Activated CD8-positive, alpha-beta memory T cell treated with anti-CD3 and anti-CD28 coated beads, Interleukin-2, amount 10 ng/mL, durations not matched to agents 7 days and 5 days (primary cell): ENCODE measurements around the gene CRKL. TPM values are rescaled to one million over a fixed set of nuclear protein-coding genes. Genes with fewer than 3 reads are reported as not detected.
"Not testable (repeated sequence)": the region's sequence is repeated elsewhere in the genome, so short reads cannot be mapped to it uniquely, and the experiment has no call there.

ENCODE experiments used
- ATAC-seq: fragments of 150-1000 bp; cut with Tn5 transposase; one replicate; pipeline ENCODE4 v1.10.0; 2021; ENCODE audit warnings: moderate library complexity
- CTCF ChIA-PET: fragments of 350-600 bp; sonication (Branson Sonifier 250); formaldehyde crosslinking; loops from one replicate; lab custom pipeline; 2021; ENCODE audit warnings: antibody characterized with exemption; lab: Charles Lee
- DNase-seq: peaks from one replicate; pipeline ENCODE4 v3.0.0-alpha.2; 2020
- H3K27ac Mint-ChIP-seq: one replicate; pipeline ENCODE4 v1.8.0; 2021; ENCODE audit warnings: mild to moderate bottlenecking, mixed read lengths
- H3K27me3 Mint-ChIP-seq: one replicate; pipeline ENCODE4 v1.8.0; 2021; ENCODE audit warnings: mixed read lengths
- H3K36me3 Mint-ChIP-seq: one replicate; pipeline ENCODE4 v1.8.0; 2021; ENCODE audit warnings: mild to moderate bottlenecking, mixed read lengths
- H3K4me1 Mint-ChIP-seq: one replicate; pipeline ENCODE4 v1.8.0; 2021; ENCODE audit warnings: mixed read lengths
- H3K4me3 Mint-ChIP-seq: one replicate; pipeline ENCODE4 v1.8.0; 2021; ENCODE audit warnings: mild to moderate bottlenecking, moderate library complexity, mixed read lengths
- H3K9me3 Mint-ChIP-seq: one replicate; pipeline ENCODE4 v1.8.0; 2022; ENCODE audit warnings: low read depth, mixed read lengths
- total RNA-seq, 2 experiments: library from RNA; stranded (reverse); gene quantifications; one replicate each; pipeline ENCODE4 v1.2.3, GENCODE V29; 2021

Gene CRKL
- total RNA-seq, 2 experiments from 2014 or later = 89.5 to 90.8 TPM

- H3K4me3 Mint-ChIP-seq, ATAC-seq, DNase-seq, H3K27ac Mint-ChIP-seq, H3K27me3 Mint-ChIP-seq, H3K9me3 Mint-ChIP-seq: not testable (repeated sequence)
- Mint-ChIP-seq H3K4me1 (peaks cover 43% of the 10 kb centered on the region), H3K36me3 (peaks cover 43% of the 10 kb centered on the region)
- CTCF ChIA-PET = interaction anchor here (1.7 kb wide), 1 partner anchor 25 kb away, joined by 6 read pairs; the partner anchor contains the start of gene CRKL
Measured at GRCh38 chr22:20942203-20942902, 25.1 kb downstream of the CRKL start.

DNA sequence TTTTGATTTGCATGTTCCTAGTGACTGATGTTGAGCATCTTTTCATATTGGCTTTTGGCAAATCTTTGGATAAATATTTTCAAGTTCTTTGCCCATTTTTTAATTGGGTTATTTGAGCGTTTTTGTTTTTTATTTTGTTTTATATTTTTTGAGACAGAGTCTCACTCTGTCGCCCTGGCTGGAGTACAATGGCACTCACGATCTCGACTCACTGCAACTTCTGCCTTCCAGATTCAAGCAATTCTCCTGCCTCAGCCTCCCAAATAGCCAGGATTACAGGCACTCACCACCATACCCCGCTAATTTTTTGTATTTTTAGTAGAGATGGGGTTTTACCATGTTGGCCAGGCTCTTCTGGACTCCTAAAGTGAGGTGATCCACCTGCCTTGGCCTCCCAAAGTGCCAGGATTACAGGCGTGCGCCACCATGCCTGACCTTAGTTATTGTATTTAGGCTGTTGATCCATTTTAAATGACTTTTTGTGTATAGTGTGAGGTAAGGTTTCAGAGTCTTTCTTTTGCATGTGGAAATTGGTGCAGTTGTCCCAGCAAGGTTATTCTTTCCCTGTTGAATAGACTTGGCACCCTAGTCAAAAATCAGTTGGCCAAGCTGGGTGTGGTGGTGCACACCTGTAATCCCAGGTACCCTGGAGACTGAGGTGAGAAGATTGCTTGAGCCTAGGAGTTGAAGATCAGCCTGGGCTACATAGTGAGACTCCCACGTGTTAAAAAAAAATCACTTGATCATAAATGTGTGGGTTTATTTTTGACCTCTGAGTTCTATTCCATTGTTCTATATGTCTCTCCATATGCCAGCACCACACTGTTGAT, 26.1 kb downstream of the CRKL start:
- H3K4me3 Mint-ChIP-seq = no peak overlapping the region
- ATAC-seq (no peak), DNase-seq (no peak)
- H3K4me1 Mint-ChIP-seq = peaks cover 40% of the 10 kb centered on the region
- no peaks in the 10 kb centered on the region for H3K9me3 Mint-ChIP-seq
- CTCF ChIA-PET = no interaction called here
- no peak overlapping the region for H3K27ac Mint-ChIP-seq
- no peaks in the 10 kb centered on the region for H3K27me3 Mint-ChIP-seq
- H3K36me3 Mint-ChIP-seq = peaks cover 38% of the 10 kb centered on the region

GRCh38 chr22:20944042-20944441, 26.8 kb downstream of the CRKL start:
- Mint-ChIP-seq H3K27ac (no peak overlapping the region), H3K36me3 (peaks cover 35% of the 10 kb centered on the region), H3K9me3 (no peaks in the 10 kb centered on the region), H3K4me3 (no peak overlapping the region), H3K27me3 (no peaks in the 10 kb centered on the region), H3K4me1 (peaks cover 38% of the 10 kb centered on the region)
- ATAC-seq (no peak), DNase-seq (no peak)
- CTCF ChIA-PET = no interaction called here

DNA sequence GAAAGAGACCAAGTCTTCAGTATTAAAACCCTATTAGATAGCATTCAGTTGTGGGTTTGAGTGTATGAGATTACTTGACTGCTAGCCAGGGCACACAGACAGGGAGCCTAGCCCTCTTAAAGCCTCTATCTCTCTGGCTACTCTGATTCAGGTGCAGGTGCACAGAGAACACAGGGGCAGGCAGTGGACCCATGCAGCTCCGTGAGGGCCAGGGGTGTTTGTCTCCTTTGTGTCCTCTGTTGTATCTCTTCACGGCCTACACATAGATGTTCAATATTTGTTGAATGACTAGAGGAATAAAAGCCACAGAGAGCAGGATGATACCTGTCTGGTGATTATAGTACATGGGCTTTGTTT, 28.3 kb downstream of the CRKL start:
- Mint-ChIP-seq H3K27me3 (no peaks in the 10 kb centered on the region), H3K4me3 (no peak overlapping the region), H3K36me3 (peaks cover 41% of the 10 kb centered on the region), H3K27ac (no peak overlapping the region), H3K9me3 (no peaks in the 10 kb centered on the region), H3K4me1 (peaks cover 40% of the 10 kb centered on the region)
- ATAC-seq = no peak
- no peak for DNase-seq
- CTCF ChIA-PET = no interaction called here

DNA sequence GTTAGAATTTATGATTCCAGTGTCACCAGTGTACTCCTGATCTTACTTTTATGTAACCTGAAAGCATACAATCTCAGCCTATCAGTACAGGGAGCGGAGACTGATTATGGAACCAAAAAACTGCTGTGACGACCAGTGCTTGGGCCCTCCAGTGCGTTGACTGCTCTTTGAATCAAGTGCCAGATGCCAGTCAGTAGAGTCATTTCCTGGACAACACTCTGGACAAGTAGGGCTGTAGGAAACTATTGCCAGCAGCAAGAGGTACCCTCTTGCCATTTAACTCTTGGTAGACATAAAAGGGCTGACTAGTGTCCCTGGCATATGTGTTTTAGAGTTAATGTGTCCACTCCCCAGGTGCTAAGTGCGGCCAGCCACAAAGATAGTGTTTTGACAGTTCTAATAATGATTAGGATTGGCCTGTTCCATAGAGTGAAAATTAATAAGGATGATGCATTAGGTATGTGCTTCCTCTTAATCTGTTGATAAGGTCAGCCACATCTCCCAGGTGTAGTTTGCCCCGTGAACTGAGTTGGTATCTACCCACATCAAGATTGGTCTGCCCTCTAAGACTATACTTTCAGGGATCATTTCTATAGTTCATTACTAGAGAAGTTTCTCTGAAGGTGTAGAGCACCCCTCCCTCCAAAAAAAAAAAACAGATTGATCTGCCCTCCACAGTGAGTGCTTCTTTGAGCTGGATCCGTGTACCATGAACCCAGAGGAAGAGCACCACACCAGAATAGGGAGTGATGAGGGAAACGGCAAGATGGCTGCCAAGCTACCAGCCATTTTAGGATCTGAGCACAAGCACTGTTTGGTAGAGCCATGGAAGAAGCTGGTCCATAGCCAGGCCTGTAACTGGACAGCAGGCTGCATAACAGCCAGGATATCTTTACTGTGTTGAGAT, 29.1 kb downstream of the CRKL start:
- Mint-ChIP-seq H3K4me3 (no peak overlapping the region), H3K27me3 (no peaks in the 10 kb centered on the region), H3K27ac (no peak overlapping the region), H3K9me3 (no peaks in the 10 kb centered on the region), H3K36me3 (peaks cover 42% of the 10 kb centered on the region), H3K4me1 (peaks cover 34% of the 10 kb centered on the region)
- CTCF ChIA-PET = interaction anchor here (1.0 to 1.1 kb wide), 2 partner anchors 24 to 31 kb away, joined by 3 to 4 read pairs; no protein-coding TSS in a partner anchor
- DNase-seq = no peak
- ATAC-seq = no peak

DNA sequence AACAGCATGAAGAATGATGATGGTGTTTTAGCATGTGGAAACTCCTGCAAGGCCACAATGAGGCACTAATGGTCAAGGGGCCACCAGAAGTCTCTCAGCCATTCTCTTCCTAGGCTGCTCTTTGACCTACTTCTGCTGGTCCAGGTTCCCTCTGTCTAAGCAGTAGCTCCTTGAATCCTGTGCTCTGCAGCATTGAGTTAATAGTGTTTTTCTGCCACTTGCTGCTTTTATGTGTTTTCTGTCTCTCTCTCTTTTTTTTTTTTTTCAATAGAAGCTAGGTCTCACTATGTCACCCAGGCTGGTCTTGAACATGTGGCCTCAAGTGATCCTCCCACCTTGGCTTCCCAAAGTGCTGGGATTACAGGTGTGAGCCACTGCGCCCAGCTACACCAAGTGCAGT, 29.8 kb downstream of the CRKL start:
- CTCF ChIA-PET = interaction anchor here (1.0 to 1.1 kb wide), 2 partner anchors 23 to 32 kb away, joined by 3 to 4 read pairs; no protein-coding TSS in a partner anchor
- Mint-ChIP-seq H3K27ac (no peak overlapping the region), H3K9me3 (no peaks in the 10 kb centered on the region), H3K4me3 (no peak overlapping the region), H3K36me3 (peaks cover 40% of the 10 kb centered on the region), H3K27me3 (no peaks in the 10 kb centered on the region), H3K4me1 (peaks cover 33% of the 10 kb centered on the region)
- ATAC-seq = no peak
- DNase-seq = no peak

GRCh38 chr22:20948450-20948849, 31.2 kb downstream of the CRKL start:
- Mint-ChIP-seq H3K27ac (no peak overlapping the region), H3K36me3 (peaks cover 37% of the 10 kb centered on the region), H3K4me1 (peaks cover 25% of the 10 kb centered on the region), H3K9me3 (no peaks in the 10 kb centered on the region), H3K27me3 (no peaks in the 10 kb centered on the region), H3K4me3 (no peak overlapping the region)
- ATAC-seq (no peak), DNase-seq (no peak)
- CTCF ChIA-PET = no interaction called here

DNA sequence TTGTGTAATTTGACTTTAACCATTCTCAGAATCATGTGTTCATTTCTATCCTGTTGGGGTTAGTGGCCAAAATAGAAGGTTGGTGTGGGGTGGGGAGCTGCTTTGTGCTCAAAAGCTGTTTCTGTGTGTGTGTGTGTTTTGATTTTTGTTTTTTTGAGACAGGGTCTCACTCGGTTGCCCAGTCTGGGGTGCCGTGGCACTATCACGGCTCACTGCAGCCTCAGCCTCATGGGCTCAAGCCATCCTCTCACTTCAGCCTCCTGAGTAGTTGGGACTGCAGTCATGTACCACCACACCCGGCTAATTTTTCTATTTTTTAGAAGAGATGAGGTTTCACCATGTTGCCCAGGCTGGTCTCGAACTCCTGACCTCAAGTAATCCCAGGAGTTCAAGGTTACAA, 31.8 kb downstream of the CRKL start:
- Mint-ChIP-seq H3K27me3 (no peaks in the 10 kb centered on the region), H3K9me3 (no peaks in the 10 kb centered on the region), H3K4me1 (peaks cover 21% of the 10 kb centered on the region), H3K4me3 (no peak overlapping the region), H3K27ac (no peak overlapping the region), H3K36me3 (peaks cover 34% of the 10 kb centered on the region)
- DNase-seq (no peak), ATAC-seq (no peak)
- CTCF ChIA-PET = no interaction called here

DNA sequence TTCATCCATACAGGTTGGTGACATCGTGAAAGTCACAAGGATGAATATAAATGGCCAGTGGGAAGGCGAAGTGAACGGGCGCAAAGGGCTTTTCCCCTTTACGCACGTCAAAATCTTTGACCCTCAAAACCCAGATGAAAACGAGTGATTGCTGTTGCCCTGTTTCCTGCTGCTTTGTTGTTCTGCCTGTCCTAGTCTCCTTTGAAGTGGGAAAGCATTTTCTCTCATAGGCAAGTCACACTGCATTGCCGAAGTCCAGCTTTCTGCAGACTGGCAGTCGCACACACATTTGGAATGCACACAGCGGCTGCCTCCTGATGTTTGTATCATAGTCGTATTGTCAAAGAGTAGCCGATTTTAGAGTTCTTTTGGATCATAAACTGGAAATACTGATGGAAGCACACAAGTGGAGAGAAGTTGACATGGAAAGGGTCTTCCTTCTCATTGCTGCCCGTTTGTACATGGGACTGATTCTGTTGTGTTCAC, 32.5 kb downstream of the CRKL start:
- Mint-ChIP-seq H3K4me1 (peaks cover 21% of the 10 kb centered on the region), H3K27ac (no peak overlapping the region), H3K4me3 (no peak overlapping the region), H3K27me3 (no peaks in the 10 kb centered on the region), H3K36me3 (peaks cover 34% of the 10 kb centered on the region), H3K9me3 (no peaks in the 10 kb centered on the region)
- CTCF ChIA-PET = no interaction called here
- DNase-seq (no peak), ATAC-seq (no peak)

- Mint-ChIP-seq H3K9me3 (no peaks in the 10 kb centered on the region), H3K4me3 (no peak overlapping the region), H3K27me3 (peaks cover 2% of the 10 kb centered on the region), H3K4me1 (peaks cover 16% of the 10 kb centered on the region), H3K27ac (no peak overlapping the region), H3K36me3 (peaks cover 31% of the 10 kb centered on the region)
- no peak for ATAC-seq
- CTCF ChIA-PET = interaction anchor here (1.1 to 1.3 kb wide), 2 partner anchors 11 to 29 kb away, joined by 3 to 4 read pairs; no protein-coding TSS in a partner anchor
- DNase-seq = no peak
Measured at GRCh38 chr22:20951151-20951931, 34.1 kb downstream of the CRKL start.

- H3K36me3 Mint-ChIP-seq = peaks cover 31% of the 10 kb centered on the region
- H3K27ac Mint-ChIP-seq = no peak overlapping the region
- peaks cover 14% of the 10 kb centered on the region for H3K4me1 Mint-ChIP-seq
- DNase-seq (no peak), ATAC-seq (no peak)
- H3K9me3 Mint-ChIP-seq = no peaks in the 10 kb centered on the region
- CTCF ChIA-PET = interaction anchor here (1.3 to 1.6 kb wide), 2 partner anchors 10 to 30 kb away, joined by 3 to 4 read pairs; partner anchors contain the start of gene LZTR1
- H3K27me3 Mint-ChIP-seq = peaks cover 7% of the 10 kb centered on the region
- H3K4me3 Mint-ChIP-seq = no peak overlapping the region
Measured at GRCh38 chr22:20951932-20952380, 34.7 kb downstream of the CRKL start.
